Stimulated activated CD4-positive, alpha-beta T cell treated with anti-CD3 and anti-CD28 coated beads, Interleukin-12 subunit alpha, Interleukin-12 subunit beta, amount 100 ng/mL, for 48 hours (primary cell): ENCODE results near the gene RSPO1.
A peak's percentile ranks its signal among the peaks of the same experiment; 100 is the strongest.
"Not testable (repeated sequence)": the region's sequence is repeated elsewhere in the genome, so short reads cannot be mapped to it uniquely, and the experiment has no call there.

ENCODE experiments used
- DNase-seq, 3 donors: peaks; one replicate each; pipeline ENCODE4 v3.0.0-alpha.2; 2020; ENCODE audit warnings: low read depth in 2 of 3, low spot score in 1 of 3

The RSPO1 gene

GRCh38 chr1:37622131-37622530 lies 12.6 kb downstream of the RSPO1 start:
- DNase-seq, result no peak

GRCh38 chr1:37621326-37621870 lies 13.3 kb downstream of the RSPO1 start:
- DNase-seq, result no peak

- no peak for DNase-seq
Measured at GRCh38 chr1:37620707-37621106, 14.0 kb downstream of the RSPO1 start.

GRCh38 chr1:37616330-37616729 lies 18.4 kb downstream of the RSPO1 start:
- no peak for DNase-seq

- DNase-seq, result no peak
Measured at GRCh38 chr1:37614105-37614504, 20.6 kb downstream of the RSPO1 start.

- no peak for DNase-seq
Measured at GRCh38 chr1:37612186-37612585, 22.5 kb downstream of the RSPO1 start.

- no peak for DNase-seq
Measured at GRCh38 chr1:37609994-37610393, 24.7 kb downstream of the RSPO1 start.

GRCh38 chr1:37609002-37609401 lies 25.7 kb downstream of the RSPO1 start:
- no peak for DNase-seq

- DNase-seq, result no peak
Measured at GRCh38 chr1:37606481-37607263, 28.0 kb downstream of the RSPO1 start.

GRCh38 chr1:37605806-37606474 lies 28.8 kb downstream of the RSPO1 start:
- no peak for DNase-seq

- DNase-seq, result no peak
Measured at GRCh38 chr1:37605061-37605650, 29.5 kb downstream of the RSPO1 start.

- DNase-seq, result peak in 1 of 3 donors; percentile 26
Measured at GRCh38 chr1:37602750-37603694, 31.7 kb downstream of the RSPO1 start.

- no peak for DNase-seq
Measured at GRCh38 chr1:37601441-37601840, 33.3 kb downstream of the RSPO1 start.

- no peak for DNase-seq
Measured at GRCh38 chr1:37599940-37600339, 34.8 kb downstream of the RSPO1 start.

GRCh38 chr1:37596182-37596667 lies 38.5 kb downstream of the RSPO1 start:
- no peak for DNase-seq

- DNase-seq, result peak; percentile 92 to 96 (median 93)
Measured at GRCh38 chr1:37595440-37596181, 39.1 kb downstream of the RSPO1 start, which contains the start of gene GNL2. TSS of gene GNL2 (minus strand) at chr1:37595937. CDS start at chr1:37595822, 115 bp downstream.

GRCh38 chr1:37593726-37594125 lies 41.0 kb downstream of the RSPO1 start:
- DNase-seq, result no peak

GRCh38 chr1:37588939-37589338 lies 45.8 kb downstream of the RSPO1 start:
- no peak for DNase-seq

GRCh38 chr1:37584544-37584943 lies 50.1 kb downstream of the RSPO1 start:
- not testable (repeated sequence) for DNase-seq

GRCh38 chr1:37575692-37576091 lies 59.0 kb downstream of the RSPO1 start:
- no peak for DNase-seq
